GM21526 (cell line): ENCODE data around the gene CFL1.

ENCODE experiments used
- ATAC-seq: cut with Tn5 transposase; IDR thresholded peaks from one replicate; pipeline ENCODE4 v1.9.1; 2021; ENCODE audit warnings: moderate library complexity; ENCODE audit not compliant: unreplicated experiment, low FRiP score

CFL1 gene

DNA sequence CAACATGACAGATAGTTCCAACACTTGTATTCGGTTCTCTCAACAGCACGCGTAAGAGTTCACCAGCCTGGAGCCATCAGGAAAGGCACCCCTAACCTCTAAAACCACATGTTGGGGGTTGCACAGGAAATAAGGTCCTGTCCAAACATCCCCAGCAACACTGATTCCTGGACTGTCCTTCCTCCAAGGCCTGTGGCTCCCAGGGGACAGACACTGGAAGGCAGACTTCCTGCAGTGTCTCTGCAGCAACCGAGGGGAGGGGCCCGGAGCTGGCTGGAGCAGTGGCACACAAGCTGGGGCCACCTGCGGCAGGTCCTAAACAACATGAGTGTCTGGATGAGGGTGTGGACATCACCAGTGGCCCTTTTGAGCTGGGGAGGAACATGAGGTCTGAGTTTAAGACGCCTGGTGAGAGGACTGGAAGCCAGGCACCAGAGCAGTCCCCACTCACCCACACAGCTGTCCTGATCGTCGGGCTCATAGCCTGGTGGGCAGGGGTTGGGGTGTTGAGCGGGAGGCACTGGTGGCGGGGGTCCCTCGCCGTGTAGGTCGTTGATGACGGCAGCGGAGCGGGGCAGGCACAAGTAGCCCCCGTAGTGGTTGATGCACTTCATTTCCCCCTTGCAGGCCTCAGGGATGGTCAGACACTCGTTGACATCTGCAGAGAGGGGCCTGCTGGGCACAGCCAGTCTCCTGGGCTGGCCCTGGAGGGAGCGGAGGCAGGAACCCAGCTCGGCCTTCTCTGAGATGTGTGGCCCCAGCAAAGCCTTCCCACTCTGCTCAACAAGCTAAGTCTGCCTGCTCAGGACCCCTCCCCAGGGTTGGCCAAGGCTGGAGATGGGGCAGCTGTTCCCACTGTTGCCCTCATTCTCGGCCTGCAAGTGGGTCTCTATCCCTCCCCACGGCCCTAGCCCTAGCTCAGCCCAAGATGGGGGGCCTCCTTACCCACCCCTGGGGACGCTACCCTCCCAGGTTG lies 13.0 kb upstream of the CFL1 start:
- ATAC-seq: no peak

DNA sequence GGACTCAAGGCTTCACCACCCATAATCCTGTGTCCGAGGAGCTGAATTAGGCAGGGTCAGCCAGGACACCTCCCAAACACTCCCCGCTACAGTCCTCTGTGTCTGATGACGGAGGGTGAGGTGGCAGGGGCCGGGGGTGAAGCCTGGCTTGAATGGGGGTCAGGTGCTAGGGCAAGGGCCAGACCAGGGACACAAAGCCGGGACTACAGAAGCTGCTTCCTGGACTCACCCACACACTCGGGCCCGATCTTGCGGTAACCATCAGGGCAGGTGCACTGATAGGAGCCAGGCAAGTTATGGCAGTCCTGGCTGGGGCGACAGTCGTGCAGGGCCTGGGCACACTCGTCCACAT lies 12.3 kb upstream of the CFL1 start:
- ATAC-seq: no peak

DNA sequence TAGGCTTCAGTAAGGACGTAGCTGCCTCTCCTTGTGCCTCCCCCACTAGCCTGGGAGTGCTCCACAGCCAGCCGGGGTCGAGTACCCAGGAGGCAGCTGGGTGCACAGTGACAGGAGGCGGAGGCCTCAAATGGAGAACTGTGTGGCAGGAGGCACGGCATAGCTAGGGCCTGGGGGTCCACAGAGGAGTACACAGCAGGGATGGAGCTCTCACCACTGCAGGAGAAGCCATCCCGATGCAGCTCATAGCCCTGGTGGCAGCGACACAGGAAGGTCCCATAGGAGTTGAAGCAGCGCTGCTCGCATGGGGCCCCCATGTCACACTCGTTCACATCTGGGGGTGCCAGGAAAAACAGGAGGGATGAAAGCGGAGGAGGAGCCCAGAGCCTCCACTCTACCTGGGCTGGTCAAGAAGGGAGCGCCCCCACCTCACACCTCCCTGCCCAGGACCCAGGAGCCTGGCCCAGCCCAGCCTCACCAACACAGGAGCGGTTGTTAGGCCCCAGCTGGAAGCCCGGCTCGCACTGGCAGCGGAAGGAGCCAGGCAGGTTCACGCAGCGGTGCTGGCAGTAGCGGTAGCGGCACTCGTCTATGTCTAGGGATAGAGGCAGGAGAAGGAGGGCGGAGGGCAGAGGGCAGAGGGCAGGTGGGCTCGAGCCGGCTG lies 11.8 kb upstream of the CFL1 start:
- no peak for ATAC-seq

DNA sequence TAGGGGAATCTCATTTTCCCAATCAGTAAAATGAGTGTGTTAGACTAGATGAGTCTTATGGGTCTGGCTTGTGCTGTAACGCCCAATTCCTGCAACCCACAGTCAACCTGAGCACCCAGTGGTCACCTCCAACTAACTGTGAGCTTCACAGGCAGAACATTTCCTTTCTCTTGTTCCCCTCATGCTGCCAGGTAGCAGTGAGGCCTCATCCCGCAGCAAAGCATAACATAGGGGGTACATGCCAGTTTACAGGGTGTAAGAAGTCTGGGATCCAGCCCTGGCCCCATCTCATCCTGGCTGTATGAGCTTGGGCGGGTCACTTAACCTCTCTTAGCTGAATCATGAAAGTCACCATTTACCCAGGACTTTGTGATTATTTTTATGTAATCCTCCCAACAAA lies 10.9 kb upstream of the CFL1 start:
- ATAC-seq: no peak

DNA sequence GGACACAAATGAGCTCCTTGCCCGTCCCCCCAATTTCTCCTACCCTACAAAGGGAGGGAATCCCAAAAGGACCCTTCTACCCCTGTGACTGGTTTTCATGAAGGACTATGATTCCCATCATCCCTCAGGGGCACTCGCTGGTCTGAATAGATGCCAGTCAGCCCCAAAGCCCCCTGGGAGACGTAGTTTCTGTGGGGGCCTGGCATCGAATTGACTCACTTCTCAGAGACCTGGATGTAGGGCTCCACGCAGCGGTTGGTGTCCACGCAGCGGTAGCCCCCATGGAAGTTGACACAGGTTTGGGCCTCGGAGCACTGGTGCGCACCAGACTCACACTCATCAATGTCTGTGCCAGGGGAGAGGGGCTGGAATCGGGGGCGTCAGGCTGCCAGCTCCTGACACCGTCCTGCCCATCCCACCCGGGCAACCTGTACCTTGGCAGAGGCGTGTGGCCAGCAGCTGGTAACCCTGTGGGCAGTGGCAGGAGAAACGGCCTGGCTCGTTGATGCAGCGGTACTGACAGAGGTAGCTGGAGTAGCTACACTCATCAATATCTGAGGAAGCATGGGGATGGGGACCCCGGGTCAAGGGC lies 10.2 kb upstream of the CFL1 start:
- ATAC-seq: no peak

DNA sequence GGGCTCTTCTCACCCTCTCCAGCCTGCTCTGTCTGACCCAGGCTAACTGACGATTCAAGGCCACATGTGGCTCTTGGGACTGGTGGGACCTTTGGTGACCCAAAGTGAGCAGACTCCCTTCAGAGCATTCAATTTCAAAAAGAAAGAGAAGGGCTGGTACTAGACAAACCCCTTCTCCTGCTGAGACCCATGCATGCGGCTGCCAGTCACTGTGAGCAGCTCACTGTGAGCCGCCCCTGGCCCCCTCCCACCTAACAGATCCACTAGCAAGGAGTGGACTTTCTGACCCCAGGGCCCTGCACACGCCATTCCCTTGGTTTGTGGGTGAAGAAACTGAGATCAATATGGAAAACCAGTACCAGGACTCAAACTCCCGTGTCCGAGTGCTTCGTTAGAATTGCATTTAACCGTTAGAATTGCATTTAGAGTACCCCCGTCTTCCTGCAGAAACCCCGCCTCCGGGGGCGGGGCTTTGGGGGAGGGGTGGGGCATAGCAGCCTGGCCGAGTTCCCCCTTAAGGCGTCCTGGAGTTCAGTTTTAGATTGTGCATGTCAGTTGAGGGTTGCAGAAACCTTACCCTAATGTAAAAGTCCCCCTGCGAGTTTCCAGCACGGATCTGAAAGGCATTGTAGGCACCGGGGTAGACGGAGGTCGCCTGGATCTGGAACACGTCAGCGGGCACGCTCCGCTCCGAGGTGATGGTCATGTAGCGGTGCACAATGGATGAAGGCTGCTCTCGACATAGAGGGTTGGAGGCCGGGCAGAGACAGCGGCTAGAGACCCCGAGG lies 9.5 kb upstream of the CFL1 start:
- ATAC-seq: no peak

DNA sequence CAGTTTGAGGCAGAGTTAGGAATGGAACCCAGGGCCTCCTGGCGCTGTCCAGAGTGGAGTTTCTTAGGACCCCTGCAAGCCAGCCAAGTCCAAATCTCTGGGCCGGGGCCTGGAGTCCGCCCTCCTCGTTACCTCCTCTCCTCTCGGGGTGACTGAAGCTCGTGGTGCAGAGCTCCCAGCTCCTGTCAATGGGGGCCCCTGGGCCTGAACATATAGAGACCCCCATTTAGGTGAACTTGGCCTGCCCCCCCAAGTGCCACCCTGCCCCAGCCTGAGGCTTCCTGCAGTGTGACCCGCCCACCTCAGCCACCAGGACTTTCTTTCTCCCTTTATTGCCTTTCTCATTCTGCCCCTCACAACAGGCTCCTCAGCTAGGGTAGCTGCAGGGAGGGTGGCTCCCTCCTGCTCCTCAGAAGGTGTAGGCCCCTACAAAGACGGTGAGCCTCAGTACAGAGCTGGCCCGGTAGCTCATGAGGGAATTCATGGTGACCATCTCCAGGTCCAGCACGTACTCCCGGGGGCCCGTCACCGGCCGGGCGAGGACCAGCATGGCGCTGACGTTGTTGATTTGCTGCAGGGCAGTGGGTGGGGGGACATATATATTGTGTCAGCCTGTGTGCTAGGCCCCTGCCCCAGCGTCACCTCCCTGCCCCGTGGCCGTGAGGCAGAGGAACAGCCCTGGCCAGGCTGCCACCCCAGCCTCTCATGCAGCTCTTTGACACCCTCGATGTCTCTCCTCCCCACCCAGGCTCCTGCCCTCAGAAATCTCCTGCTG lies 8.7 kb upstream of the CFL1 start:
- ATAC-seq: no peak

DNA sequence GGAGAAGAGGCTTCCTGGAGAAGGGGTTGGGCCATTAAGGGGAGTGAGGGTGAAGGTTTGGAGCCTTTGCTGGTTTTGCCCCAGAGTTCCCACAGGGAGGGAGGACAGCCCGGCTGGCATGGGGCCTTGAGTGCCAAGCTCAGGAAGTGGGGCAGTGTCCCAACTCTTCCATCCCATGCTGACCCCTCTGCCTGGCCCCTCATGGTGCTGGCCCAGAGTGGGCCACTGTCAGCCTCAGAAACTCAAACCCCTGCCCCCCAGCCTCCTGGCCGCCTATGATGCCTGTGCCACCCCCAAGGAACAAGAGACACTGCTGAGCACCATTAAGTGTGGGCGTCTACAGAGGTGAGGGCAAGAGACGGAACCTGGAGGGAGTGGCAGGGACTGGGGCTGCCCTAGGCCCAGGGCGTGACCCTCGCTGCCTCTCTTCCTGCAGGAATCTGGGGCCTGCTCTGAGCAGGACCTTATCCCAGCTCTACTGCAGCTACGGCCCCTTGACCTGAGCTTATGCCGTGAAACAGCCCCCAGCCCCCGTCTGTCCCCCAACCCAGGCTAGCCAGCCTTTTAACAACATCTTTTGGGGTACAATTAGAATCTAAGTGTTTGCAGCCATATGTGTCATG lies 7.7 kb upstream of the CFL1 start:
- ATAC-seq: no peak

DNA sequence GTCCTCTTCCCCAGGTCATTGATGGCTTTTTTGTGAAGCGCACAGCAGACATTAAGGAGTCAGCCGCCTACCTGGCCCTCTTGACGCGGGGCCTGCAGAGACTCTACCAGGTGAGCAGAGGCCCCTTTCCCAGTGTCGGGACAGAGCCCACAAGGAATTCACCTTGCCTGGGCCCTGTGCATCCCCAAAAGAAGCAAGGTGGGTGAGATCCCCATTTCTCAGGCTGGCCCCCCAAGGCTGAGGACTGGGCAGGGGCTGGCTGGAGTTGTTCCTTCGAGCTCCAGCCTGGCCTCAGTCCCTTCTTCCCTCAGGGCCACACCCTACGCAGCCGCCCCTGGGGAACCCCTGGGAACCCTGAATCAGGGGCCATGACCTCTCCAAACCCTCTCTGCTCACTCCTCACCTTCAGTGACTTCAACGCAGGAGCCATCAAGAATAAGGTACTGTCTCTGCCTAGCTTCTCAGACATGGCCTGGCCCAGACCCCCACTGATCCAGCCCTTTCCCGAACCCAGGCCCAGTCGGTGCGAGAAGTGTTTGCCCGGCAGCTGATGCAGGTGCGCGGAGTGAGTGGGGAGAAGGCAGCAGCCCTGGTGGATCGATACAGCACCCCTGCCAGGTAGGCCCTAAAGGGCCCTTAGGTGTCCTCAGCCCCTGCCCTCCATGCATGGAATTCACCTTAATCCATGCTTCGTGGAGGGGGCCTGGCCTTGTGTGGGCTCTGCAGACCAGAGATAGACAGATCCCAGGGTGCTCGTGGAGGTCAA lies 6.9 kb upstream of the CFL1 start:
- no peak for ATAC-seq

DNA sequence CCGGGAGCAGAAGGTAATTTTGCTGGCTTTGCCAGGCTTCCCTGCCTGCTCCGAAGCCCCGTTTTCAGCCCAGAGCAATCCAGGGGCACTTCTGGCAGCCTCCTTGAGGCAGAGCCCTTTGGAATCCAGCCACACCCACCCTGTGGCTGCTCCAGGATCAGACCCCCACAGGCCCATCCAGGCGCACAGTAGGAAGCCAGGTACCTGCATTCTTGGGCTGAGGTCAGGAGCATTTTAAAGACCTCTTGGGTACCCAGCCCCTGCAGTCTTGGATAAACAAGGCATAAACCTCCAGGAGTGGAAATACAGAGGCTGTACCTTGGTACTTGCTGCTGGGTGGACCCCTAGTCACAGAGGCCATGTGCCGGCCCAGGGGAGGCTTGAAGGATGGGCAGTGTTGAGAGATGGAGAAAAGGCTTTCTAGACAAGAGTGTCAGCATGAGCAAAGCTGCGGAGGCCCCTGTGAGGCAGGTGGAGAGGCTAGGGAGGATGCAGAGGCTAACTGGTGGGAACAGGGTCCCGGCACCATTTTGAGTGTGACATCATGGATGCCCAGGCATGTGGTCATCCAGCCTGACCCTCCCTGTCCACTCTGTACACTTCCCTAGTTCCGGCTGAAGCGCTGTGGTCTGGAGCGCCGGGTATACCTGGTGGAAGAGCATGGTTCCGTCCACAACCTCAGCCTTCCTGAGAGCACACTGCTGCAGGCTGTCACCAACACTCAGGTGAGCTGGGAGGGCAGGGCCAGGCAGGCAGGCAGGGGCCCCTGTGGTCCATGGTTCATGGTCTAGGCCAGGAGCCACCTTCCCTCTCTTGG lies 6.1 kb upstream of the CFL1 start:
- ATAC-seq: no peak

DNA sequence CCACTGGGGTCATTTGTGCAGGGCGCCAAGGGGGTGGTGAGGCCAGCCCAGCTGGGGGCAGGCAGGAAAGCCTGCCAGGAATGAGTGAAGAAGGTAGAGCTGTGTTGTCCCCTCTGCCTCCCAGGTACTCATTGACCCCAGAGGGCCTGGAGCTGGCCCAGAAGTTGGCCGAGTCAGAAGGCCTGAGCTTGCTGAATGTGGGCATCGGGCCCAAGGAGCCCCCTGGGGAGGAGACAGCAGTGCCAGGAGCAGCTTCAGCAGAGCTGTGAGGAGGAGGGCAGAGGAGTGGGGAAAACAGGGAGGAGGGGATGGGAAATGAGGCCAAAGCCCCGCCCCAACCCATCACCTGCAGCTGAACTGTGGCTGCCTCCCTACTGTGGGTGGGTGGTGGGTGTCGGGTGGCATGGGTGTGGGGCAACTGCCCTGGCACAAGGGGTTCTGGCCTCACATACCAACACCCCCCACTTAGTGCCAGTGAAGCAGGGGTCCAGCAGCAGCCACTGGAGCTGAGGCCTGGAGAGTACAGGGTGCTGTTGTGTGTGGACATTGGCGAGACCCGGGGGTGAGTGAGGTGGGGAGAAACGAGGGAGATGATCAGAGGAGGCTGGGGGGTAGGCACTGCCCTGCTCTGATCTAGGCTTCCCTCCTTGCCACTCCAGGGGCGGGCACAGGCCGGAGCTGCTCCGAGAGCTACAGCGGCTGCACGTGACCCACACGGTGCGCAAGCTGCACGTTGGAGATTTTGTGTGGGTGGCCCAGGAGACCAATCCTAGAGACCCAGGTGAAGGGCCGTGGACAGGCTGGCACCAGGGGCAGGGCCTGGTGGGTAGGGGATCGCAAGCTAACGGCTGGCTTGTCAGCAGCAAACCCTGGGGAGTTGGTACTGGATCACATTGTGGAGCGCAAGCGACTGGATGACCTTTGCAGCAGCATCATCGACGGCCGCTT lies 5.2 kb upstream of the CFL1 start:
- ATAC-seq: no peak

DNA sequence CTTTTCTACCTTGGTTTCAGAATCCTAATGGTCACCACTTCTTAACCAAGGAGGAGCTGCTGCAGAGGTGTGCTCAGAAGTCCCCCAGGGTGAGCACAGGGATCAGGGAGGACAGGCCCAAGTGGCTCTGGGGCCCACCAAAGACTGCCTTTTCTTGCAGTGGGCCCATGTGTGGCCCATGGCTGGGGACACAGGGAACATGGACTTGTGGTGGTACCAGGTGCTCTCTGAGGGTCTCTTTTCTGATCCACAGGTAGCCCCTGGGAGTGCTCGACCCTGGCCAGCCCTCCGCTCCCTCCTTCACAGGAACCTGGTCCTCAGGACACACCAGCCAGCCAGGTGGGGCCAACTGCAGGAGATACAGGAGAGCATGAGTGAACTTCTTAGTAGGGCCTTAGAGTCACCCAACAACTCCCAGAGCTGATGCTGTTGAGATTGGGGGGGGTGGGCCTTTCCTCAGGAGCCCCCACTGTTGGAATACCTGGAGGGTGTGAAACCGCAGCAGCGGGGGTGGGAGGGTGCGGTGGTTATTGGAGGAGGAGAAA lies 4.3 kb upstream of the CFL1 start:
- no peak for ATAC-seq

DNA sequence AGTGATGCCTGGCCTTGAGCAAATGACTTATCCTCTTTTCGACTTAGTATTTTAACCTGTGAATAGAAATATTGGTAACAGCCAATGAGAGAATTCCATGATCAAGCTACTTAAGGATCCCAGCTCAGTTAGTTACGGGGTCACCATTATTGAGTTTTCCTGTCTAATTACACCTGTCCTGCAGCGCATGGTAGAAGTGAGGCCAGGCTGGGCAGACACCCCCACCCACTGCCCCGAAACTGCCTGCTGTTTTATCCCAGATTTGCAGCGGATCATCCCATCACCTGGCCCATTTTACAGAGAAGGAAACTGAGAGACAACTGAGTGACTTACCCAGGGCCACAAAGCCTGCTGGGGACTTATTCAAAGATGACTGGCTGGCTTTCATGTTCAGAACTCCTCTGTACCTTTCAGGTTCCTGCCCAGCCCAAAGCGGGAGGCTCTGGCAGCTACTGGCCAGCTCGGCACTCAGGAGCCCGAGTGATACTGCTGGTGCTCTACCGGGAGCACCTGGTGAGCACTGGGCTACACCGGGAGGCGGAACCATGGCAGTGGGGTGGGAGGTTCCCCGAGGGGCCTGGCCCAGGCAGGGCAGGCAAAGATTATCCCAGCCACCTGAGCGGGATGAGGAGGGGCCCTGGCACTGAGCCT lies 3.7 kb upstream of the CFL1 start:
- ATAC-seq: no peak

DNA sequence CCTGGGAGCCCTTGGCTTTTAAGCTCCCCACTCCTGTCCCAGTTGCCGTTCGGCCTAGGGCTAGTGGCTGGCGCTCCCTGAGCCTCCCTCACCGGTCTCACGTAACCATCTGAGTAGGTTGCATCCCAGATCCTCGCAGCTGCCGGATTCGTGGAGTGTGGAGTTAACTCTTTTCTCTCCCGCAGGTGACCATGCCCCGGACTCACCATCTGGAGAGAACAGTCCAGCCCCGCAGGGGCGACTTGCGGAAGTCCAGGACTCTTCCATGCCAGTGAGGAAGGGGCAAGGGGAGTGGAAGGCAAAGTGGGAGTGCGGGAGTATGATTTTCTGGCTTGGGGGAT lies 3.2 kb upstream of the CFL1 start:
- no peak for ATAC-seq

DNA sequence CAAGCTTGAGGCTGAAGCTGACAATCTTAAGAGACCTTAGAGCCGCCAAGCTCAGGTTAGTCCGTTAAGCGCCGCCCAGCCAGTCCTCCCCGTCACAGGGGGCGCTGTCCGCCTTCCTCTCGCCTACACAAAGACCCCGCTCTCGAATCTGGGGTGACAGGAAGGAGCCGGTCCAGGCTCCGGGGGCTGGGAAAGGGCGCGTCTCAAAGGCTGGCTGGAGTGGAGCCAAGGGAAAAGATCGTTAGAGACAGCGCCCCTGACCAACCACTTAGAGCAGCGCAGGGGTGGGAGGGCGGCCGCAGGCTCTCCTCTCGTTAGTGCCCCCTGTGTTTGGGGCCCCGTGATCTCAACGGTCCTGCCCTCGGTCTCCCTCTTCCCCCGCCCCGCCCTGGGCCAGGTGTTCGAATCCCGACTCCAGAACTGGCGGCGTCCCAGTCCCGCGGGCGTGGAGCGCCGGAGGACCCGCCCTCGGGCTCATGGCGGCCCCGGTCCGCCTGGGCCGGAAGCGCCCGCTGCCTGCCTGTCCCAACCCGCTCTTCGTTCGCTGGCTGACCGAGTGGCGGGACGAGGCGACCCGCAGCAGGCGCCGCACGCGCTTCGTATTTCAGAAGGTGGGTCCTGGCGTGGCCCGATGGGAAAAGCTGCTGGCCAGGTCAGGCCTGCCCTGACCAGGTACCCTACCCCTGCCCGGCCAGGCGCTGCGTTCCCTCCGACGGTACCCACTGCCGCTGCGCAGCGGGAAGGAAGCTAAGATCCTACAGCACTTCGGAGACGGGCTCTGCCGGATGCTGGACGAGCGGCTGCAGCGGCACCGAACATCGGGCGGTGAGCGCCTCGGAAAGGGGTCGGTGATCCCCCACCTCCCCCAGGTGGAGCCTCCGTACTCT lies 2.5 kb upstream of the CFL1 start, which contains the start of gene MUS81:
TSS of gene MUS81 (plus strand) at position 156 of the 887 bp plus-strand sequence. CDS start at position 477, 321 bp downstream.
- no peak for ATAC-seq
